Vagina (tissue), 2 donors: ENCODE measurements around the gene ANAPC5. TPM values are rescaled to one million over a fixed set of nuclear protein-coding genes. Genes with fewer than 3 reads are reported as not detected.

Experiments
- DNase-seq, 2 donors: peaks; one replicate each; pipeline ENCODE4 v3.0.0-alpha.2; 2017; ENCODE audit errors: extremely low spot score in 2 of 2
- H3K27ac ChIP-seq: fragments of 200-600 bp; sonication (generic); one replicate; pipeline ENCODE4 v1.5.1; 2019
- H3K27me3 ChIP-seq: fragments of 200-600 bp; sonication (generic); one replicate; pipeline ENCODE4 v1.5.1; 2019
- H3K36me3 ChIP-seq, 2 donors: fragments of 200-600 bp; sonication (generic); one replicate each; pipeline ENCODE4 v1.5.1; 2017 to 2019
- H3K4me1 ChIP-seq: fragments of 200-600 bp; sonication (generic); one replicate; pipeline ENCODE4 v1.5.1; 2019
- H3K4me3 ChIP-seq, 2 donors: fragments of 200-600 bp; sonication (generic); 1 replicate in 1 of 2; 2 replicates in 1 of 2; pipeline ENCODE4 v1.5.1; 2016 to 2019
- H3K9me3 ChIP-seq: fragments of 200-600 bp; sonication (generic); one replicate; pipeline ENCODE4 v1.5.1; 2019
- CTCF ChIP-seq, 3 experiments: fragments of 450-650 bp in 2 of 3; fragments of 200-600 bp in 1 of 3; sonication (generic) in 1 of 3; IDR thresholded peaks; one replicate each; pipeline ENCODE4 v1.5.1; 2017 to 2019; ENCODE audit warnings: antibody characterized with exemption in 3 of 3, mild to moderate bottlenecking in 2 of 3, moderate library complexity in 2 of 3
- POLR2A ChIP-seq, 2 donors: fragments of 450-650 bp; IDR thresholded peaks; one replicate each; pipeline ENCODE4 v1.6.1; 2017; ENCODE audit warnings: antibody characterized with exemption in 2 of 2, mild to moderate bottlenecking in 2 of 2, moderate library complexity in 2 of 2
- POLR2AphosphoS5 ChIP-seq, 2 donors: sonication (generic); formaldehyde crosslinking; IDR thresholded peaks; one replicate each; pipeline ENCODE4 v1.9.0; 2017; ENCODE audit warnings: antibody characterized with exemption in 2 of 2, mild to moderate bottlenecking in 2 of 2, low read depth in 1 of 2; ENCODE audit not compliant: insufficient read depth in 1 of 2
- intact Hi-C: fragments of 100-400 bp; cut with DNase I; formaldehyde crosslinking; loops from one replicate; pipeline ENCODE4 v1.15.1; 2023
- total RNA-seq: library from RNA; depleted of rRNA; stranded (reverse); fragments of >200 nt; gene quantifications from one replicate; pipeline ENCODE4 v1.2.3, GENCODE V29; 2016

Gene ANAPC5
- total RNA-seq, 1 donor from 2014 or later, result 143 TPM

DNA sequence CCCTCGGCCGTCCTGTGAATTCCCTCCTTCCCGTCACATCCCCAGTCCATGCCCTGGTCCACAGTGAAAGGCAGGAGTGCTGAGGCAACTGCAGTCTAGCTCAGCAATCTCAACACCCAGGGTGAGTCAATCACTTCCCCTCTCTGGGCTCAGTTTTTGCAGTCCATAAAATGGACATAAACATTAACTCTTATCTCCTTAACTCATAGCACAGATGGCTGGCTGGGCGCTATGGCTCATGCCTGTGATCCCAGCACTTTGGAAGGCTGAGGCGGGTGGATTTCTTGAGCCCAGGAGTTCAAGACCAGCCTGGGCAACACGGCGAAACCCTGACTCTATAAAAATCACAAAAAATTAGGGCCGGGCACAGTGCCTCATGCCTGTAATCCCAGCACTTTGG, 88.1 kb downstream of the ANAPC5 start:
- Histone ChIP-seq H3K36me3 (peaks cover 0 to 74% of the 10 kb centered on the region in 2 donors), H3K4me1 (no peaks in the 10 kb centered on the region), H3K4me3 (no peak overlapping the region), H3K27me3 (no peaks in the 10 kb centered on the region), H3K27ac (no peak overlapping the region), H3K9me3 (no peaks in the 10 kb centered on the region)
- TF ChIP-seq CTCF (IDR thresholded peaks at IDR 0.05) (no peak), POLR2A (IDR thresholded peaks at IDR 0.05) (no peak), POLR2AphosphoS5 (IDR thresholded peaks at IDR 0.05; ENCODE audit: insufficient read depth in 1 of 2, low read depth in 1 of 2) (no peak)
- intact Hi-C loops, result no loop called here
- no peak for DNase-seq

- Histone ChIP-seq H3K27ac (no peak overlapping the region), H3K36me3 (peaks cover 0 to 73% of the 10 kb centered on the region in 2 donors), H3K4me1 (no peaks in the 10 kb centered on the region), H3K4me3 (no peak overlapping the region), H3K9me3 (no peaks in the 10 kb centered on the region), H3K27me3 (no peaks in the 10 kb centered on the region)
- intact Hi-C loops, result no loop called here
- DNase-seq, result no peak
- TF ChIP-seq POLR2A (IDR thresholded peaks at IDR 0.05) (no peak), CTCF (IDR thresholded peaks at IDR 0.05) (no peak), POLR2AphosphoS5 (IDR thresholded peaks at IDR 0.05; ENCODE audit: insufficient read depth in 1 of 2, low read depth in 1 of 2) (no peak)
These were observed 88.8 kb downstream of the ANAPC5 start for GRCh38 chr12:121263206-121263935.

- Histone ChIP-seq H3K4me3 (no peak overlapping the region), H3K27ac (no peak overlapping the region), H3K4me1 (no peaks in the 10 kb centered on the region), H3K36me3 (peaks cover 0 to 60% of the 10 kb centered on the region in 2 donors), H3K27me3 (no peaks in the 10 kb centered on the region), H3K9me3 (no peaks in the 10 kb centered on the region)
- no peak for TF ChIP-seq POLR2AphosphoS5 (IDR thresholded peaks at IDR 0.05; ENCODE audit: insufficient read depth in 1 of 2, low read depth in 1 of 2)
- no peak for TF ChIP-seq POLR2A (IDR thresholded peaks at IDR 0.05)
- no peak for TF ChIP-seq CTCF (IDR thresholded peaks at IDR 0.05)
- no peak for DNase-seq
- intact Hi-C loops, result no loop called here
These were observed 90.8 kb downstream of the ANAPC5 start for GRCh38 chr12:121261398-121261797.

DNA sequence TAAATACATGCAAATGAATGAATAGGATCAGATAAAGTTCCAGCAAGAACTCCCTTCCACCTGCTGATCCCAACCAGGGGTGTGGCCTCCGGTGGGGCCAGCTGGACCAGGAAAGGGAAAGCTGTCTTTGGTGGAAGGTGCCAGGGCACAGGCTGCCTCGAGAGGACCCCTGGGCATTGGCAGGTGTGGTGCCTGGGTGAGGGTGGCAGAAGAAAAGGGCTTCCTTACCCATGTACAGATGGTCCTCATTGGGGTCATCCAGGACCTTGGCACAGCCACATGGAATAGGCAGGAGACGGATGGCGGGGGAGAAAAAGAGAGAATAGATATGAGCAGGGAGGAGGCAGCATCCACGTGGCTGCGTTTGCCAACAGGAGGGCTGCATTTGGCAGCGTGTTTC, 92.1 kb downstream of the ANAPC5 start:
- Histone ChIP-seq H3K4me3 (no peak overlapping the region), H3K36me3 (peaks cover 0 to 56% of the 10 kb centered on the region in 2 donors), H3K27ac (no peak overlapping the region), H3K4me1 (no peaks in the 10 kb centered on the region), H3K9me3 (no peaks in the 10 kb centered on the region), H3K27me3 (no peaks in the 10 kb centered on the region)
- DNase-seq, result no peak
- no peak for TF ChIP-seq POLR2AphosphoS5 (IDR thresholded peaks at IDR 0.05; ENCODE audit: insufficient read depth in 1 of 2, low read depth in 1 of 2)
- no peak for TF ChIP-seq CTCF (IDR thresholded peaks at IDR 0.05)
- no peak for TF ChIP-seq POLR2A (IDR thresholded peaks at IDR 0.05)
- intact Hi-C loops, result no loop called here

DNA sequence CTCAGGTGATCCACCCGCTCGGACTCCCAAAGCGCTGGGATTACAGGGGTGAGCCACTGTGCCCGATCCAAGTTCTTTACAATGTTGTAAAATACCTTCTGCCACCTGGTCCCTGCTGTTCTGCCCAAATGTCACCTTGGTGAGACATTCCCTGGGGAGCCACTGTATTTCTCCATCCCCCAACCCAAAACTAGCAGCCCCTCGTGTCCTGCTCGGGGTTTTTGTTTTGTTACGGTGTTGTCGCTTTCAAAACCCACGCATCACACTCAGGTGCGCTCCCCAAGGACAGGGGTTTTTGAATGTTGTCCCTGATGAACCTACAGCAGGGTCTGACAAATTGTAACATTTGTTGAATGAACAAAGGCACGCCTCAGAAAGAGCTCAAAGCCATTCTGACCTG, 93.1 kb downstream of the ANAPC5 start:
- TF ChIP-seq POLR2AphosphoS5 (IDR thresholded peaks at IDR 0.05; ENCODE audit: insufficient read depth in 1 of 2, low read depth in 1 of 2) (no peak), CTCF (IDR thresholded peaks at IDR 0.05) (no peak), POLR2A (IDR thresholded peaks at IDR 0.05) (no peak)
- Histone ChIP-seq H3K27ac (no peak overlapping the region), H3K36me3 (peaks cover 0 to 58% of the 10 kb centered on the region in 2 donors), H3K4me1 (no peaks in the 10 kb centered on the region), H3K27me3 (no peaks in the 10 kb centered on the region), H3K9me3 (no peaks in the 10 kb centered on the region), H3K4me3 (no peak overlapping the region)
- no peak for DNase-seq
- intact Hi-C loops, result no loop called here
